Measurements from ENCODE around the gene NOTUM.

DNA sequence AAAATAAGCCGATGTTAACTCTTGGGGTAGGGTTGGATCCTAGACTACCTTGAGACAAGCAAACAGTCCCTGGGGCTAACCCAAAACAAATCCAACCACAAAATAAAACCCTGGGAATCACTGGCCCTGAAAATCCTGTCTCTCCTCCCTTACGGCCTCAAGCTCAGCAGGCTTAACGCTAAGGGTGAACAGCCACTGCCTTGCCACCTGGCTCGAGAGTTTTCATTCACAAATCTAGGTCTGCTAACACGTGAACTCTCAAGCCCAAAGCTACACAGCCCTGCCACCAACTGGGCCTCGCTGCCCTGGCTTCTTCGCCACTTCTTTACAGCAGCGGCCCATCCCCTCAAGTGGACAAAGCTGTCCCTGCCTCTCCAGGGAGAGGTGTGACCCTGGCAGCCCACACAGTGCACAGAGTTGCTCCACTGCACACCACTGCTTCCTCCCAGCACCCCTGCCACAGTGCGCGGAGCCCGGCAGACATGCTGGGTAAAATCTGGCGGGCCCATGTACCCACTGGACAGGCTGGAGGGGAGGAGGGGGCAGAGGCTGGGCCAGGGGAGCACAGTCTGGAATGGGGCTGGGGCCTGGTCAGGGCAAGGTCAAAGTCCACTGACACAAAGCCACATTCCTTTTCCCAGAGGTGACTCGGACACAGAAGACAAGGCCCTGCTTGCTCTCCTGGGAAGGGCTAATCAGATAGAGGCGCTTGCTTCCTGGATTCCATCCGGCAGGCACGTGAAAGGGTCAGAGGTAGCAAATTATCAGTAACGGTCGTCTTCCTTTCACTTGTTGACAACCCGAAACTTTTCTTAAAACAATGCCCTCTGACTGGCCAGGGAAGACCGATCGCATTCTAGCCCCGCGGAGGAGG, 50.8 kb downstream of the NOTUM start:
- no peak for TF ChIP-seq EP300 (IDR thresholded peaks at IDR 0.05)
- TF ChIP-seq, protein P1, sequence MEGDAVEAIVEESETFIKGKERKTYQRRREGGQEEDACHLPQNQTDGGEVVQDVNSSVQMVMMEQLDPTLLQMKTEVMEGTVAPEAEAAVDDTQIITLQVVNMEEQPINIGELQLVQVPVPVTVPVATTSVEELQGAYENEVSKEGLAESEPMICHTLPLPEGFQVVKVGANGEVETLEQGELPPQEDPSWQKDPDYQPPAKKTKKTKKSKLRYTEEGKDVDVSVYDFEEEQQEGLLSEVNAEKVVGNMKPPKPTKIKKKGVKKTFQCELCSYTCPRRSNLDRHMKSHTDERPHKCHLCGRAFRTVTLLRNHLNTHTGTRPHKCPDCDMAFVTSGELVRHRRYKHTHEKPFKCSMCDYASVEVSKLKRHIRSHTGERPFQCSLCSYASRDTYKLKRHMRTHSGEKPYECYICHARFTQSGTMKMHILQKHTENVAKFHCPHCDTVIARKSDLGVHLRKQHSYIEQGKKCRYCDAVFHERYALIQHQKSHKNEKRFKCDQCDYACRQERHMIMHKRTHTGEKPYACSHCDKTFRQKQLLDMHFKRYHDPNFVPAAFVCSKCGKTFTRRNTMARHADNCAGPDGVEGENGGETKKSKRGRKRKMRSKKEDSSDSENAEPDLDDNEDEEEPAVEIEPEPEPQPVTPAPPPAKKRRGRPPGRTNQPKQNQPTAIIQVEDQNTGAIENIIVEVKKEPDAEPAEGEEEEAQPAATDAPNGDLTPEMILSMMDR (IDR thresholded peaks at IDR 0.05) = no peak
- no peak for TF ChIP-seq POLR2A (IDR thresholded peaks at IDR 0.05)
- TF ChIP-seq POLR2AphosphoS5 (IDR thresholded peaks at IDR 0.05) = no peak

Data from upper lobe of left lung (tissue), 4 donors.